HG02870 (cell line): Measurements from ENCODE around the gene MEF2A.

Experiments
- ATAC-seq: cut with Tn5 transposase; IDR thresholded peaks from one replicate; pipeline ENCODE4 v1.9.1; 2021; ENCODE audit warnings: mild to moderate bottlenecking, moderate library complexity; ENCODE audit not compliant: unreplicated experiment

The MEF2A gene

DNA sequence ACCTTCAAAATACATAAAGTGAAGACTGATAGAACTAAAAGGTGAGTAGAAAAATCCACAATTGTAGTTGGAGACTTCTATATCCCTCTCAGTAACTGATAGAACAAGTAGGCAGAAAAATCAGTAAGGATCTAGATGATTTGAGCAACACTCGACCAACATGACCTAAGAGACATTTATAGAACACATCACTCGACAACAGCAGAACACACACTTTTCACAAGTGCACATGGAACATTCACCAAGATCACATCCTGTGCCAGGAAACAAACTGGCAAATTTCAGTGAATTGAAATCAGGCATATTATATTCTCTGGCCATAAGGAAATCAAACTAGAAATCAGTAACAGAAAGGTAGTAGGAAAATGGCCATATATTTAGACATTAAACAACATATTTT, 130.3 kb downstream of the MEF2A start:
- no peak for ATAC-seq

- no peak for ATAC-seq
These were observed 137.3 kb downstream of the MEF2A start for GRCh38 chr15:99702895-99703602.

DNA sequence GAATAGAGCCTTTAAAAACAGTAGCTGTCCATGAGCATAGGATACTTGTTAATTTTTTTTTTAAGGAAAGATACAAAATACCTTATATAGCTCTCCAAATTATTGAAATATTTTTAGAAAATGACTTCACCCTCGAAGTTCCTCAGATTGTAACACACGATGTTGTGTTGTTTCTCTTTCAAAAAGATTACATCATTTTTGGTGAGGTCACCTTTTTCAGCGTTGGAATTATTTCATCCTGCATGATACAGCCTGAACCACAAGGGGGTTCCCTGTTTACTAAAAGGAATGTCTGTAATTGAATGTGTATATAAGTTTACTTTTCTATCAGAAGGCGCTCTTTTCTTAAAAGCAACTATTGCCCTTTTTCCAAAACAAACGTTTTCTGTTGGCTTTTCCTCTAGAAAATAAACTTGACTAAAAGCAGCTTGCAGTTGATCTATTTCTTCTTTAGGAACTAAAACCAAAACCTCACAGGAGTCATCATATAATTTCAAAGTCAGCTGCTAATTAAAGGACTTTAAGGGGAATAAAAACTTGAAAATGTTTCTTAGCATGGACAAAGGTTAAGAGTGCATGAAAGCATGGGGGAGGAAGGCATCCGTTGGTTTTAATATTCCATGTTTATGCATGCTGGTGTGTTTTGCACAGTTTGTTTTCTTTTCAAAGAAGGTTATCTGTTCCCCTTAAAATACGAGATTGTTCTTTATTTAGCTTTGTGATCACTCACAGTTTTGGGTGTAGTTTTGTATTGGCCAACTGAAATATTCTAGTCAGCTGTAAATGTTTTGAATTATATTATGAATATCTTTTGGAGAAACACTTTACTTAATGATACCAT, 138.0 kb downstream of the MEF2A start:
- ATAC-seq = peak; percentile 34

DNA sequence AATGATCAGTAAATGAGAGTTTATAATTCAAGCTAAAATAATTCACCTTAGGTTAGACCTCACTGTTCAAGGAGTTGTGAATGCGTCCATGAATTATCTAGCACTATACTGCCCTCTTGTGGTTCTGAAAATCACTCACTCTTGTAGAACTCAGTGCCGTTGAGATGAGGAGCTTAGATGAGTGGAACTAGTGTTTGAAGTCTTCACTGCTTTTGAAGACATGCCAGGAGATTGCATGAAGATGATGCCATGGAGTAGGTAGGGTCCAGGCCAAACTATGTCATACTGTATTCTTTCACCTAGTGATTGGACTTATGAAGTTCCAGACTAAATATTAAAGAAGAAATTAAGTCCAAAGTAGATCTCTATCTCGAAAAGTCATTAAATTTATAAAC, 138.7 kb downstream of the MEF2A start:
- ATAC-seq = peak; percentile 63

DNA sequence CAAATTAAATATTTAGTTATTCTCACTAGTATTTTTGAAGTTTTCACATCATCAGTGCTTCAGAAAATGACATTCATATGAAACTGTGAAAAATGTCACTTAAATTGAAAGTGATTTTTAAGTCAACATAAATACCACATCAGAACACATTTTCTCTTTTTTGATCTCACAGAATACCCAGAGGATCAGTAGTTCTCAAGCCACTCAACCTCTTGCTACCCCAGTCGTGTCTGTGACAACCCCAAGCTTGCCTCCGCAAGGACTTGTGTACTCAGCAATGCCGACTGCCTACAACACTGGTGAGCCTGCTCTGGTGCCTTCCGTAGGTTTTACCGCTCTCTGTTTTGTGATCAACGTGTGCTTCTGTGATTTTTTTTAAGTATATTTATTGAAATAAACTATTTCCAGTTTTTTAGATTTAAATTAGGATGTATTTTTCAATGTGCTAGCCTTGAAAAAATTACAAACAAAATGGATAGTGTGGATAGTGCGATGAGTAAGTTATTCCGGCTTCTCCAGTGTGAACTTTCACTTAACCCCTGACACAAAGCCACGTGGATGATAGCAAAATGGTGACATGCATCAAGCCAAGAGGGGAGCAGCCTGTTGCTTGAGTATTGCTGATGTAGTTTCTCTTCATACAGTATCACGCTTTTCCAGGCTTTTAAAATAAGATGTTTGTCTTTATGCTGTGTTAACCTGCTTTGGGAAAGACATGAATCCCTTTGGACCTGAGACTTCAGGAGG, 140.9 kb downstream of the MEF2A start:
- ATAC-seq = no peak

DNA sequence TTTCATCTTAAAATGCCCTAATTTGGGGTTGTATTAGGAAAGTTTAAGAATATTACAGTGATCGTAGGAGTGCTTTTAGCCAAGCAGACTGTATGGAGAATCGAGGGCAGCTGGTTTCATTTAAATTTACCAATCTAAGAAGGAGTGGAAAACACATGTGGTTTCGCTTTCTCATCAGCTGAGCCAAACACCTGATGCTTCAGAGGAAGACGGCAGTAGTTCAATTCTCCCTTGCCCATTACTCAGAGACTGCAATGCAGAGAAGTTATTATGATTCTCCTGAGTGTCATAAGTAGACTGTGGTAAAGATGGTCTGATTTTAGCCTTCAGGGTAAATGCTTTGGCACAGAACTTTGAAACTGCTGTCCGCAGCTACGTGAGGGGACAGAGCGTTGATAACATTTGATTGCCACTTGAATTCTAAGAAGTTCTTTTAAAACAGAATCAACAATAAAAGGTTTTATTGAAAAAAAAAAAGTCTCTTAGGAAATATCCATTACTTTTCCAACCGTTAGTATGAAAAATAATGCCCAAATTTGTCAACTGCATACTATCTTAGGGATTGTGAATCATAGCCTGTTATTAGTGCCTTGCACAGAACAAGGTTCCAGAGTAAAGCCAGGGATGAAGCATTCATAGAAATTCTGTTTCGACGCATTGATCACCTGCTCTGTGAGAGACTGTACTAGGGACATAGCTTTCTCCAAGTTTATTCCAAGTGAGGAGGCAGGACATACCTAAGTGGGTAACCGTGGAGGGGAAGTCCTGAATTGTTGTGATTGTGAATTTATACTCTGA, 141.9 kb downstream of the MEF2A start:
- no peak for ATAC-seq

GRCh38 chr15:99708563-99708962, 142.8 kb downstream of the MEF2A start:
- no peak for ATAC-seq

DNA sequence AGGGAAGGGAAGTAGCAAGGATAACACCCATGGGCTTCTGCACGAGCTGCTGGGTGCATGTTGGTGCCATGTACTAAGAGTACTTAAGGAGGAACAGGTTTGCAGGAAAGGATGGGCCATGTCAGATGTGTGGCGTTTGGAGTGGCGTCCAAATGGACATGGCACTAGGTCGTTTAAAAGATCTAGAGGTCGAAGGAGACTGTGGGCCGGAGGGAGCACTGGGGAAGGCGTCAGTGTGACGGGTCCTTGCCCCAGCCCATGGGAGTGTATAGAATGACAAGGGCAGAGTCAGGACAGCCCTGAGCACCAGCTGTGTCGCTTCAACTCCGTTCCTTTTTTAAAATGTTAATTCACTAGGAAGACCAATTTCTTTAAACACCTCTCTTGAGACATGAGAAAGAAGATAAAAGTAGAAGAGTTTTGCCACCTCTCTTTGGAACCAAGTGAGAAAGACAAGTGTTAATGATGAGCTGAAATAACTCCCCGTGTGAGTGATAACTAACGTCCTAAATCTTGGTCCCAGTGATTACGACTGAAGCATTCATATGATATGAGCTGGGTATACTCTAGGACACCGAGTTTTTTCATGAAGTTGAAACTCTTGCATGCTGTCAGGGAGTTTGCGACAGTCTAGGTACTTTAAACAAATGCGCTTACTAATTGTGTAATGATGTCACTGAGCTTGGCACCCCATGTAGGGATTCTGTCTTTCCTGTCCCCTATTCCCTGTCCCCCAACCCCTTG, 143.6 kb downstream of the MEF2A start:
- no peak for ATAC-seq

- no peak for ATAC-seq
These were observed 145.8 kb downstream of the MEF2A start for GRCh38 chr15:99711625-99712024.

DNA sequence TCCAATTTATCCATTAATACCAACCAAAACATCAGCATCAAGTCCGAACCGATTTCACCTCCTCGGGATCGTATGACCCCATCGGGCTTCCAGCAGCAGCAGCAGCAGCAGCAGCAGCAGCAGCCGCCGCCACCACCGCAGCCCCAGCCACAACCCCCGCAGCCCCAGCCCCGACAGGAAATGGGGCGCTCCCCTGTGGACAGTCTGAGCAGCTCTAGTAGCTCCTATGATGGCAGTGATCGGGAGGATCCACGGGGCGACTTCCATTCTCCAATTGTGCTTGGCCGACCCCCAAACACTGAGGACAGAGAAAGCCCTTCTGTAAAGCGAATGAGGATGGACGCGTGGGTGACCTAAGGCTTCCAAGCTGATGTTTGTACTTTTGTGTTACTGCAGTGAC, 146.6 kb downstream of the MEF2A start:
- ATAC-seq = no peak

- ATAC-seq = no peak
These were observed 150.8 kb downstream of the MEF2A start for GRCh38 chr15:99716540-99717095.

GRCh38 chr15:99717161-99718009, 151.6 kb downstream of the MEF2A start:
- ATAC-seq = peak; percentile 49

DNA sequence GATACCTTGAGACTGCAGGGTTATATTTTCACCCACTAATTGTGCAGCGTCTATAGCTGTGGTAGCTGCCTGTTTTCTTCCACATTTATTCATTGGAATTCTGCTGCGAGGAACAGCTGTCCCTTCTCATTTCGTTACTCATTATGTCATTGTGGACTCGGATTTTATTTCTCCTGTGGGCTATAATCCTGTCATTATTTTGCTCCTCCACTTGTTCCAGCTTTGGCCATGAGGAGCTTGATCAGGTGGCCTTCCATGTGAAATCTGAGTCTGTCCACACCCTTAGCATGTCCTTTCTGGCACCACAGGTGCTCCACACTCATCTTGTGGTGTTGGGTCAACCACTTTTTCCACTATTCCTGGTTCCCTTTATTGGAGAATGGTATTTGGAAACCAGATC, 152.6 kb downstream of the MEF2A start:
- ATAC-seq = no peak

DNA sequence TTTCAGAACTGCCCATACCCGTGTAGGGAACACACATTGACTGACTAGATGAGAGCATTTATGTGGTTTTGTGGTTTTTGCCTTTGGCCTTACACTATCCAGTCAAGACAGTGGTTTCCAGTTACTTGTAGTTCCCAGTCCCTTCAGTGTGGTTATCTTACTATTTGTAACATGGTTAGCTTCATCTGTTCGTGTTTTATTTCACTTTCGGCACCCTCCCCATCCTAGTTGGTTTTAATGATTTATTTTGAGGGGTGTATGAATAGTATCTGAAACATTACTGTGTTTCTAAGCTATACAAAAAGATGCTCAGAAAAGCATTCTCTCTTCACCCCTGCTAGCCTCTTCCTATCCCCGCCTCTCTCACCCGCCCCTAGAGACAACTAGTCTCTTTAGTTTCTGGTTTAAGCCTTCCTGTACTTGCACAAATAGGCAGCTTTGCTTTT, 153.3 kb downstream of the MEF2A start:
- ATAC-seq = peak; percentile 79

- no peak for ATAC-seq
These were observed 154.7 kb downstream of the MEF2A start for GRCh38 chr15:99720533-99720932.

DNA sequence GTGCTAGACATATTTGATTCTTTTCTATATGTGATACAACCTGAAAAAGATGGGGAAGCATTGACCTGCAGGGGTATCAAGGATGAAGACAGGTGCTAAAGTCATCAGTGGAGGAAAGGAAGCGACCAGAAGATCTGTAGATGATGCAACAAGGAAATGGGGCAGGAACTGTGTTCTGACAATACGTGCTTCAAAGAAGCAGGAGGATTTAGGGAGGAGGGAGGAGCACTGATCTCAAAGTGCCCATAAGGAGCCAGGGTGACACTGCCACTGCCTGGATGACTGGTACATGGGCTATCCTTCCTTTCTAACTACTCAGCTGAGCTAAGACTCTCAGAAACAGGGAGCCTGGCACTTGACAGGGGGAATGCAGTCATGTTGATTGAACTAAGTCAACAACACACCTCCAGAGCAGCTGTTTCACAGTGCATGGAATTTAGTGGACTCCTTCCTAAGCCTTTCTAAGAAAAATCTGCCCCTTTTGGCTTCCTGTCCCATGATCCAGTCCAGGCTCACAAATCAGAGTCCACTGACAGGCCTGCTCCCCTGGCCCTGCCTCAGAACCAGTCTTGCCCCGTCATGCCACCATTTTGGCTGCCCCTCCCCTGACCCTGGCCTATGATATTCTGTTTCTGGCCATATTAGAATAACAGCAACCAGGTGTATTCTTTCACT, 155.5 kb downstream of the MEF2A start:
- no peak for ATAC-seq

DNA sequence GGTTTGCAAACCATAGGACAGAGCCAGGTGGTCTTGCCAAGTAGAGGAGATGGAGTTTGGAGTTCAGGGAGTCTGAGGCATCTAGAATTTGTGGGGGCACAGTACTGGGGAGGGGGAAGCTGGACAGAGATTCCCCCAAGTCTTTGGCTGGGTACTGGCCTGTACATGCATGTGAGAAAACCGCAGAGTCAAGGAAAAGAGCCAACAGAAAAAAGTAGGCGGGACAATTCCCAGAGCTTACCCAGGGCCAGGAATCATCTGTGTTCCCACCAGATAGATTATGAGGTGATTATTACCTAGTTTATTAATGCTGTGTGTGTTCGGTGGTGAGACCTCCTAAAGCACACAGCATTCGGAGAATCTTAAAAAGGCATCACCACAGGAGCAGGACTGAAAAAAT, 156.1 kb downstream of the MEF2A start:
- no peak for ATAC-seq

- ATAC-seq = no peak
These were observed 156.6 kb downstream of the MEF2A start for GRCh38 chr15:99722406-99722805.
